NCI-H2107 treated with DMSO at 0.1 percent for 48 hours (cell line): Measurements from ENCODE around the gene GABRG3.

Source experiments
- DNase-seq: peaks from one replicate; lab custom pipeline; 2025; ENCODE audit not compliant: unreplicated experiment; lab: John Stamatoyannopoulos, UW

GABRG3 gene

DNA sequence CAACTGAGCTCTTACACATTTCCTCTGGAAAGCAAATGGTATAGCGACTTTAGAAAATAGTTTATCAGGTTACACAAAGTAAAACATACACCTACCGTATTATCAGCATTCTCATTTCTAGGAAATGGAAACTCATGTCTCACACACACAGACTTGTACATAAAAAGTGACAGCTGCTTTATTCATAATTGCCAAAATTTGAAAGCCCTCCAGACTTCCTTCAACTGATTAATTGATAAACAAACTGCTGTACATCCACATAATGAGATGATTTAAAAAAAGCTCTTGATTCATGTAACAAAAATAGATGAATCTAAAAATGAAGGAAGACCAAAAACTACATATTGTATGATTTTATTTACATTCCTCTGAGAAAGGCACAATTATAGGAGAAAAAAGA is 425.5 kb downstream of the GABRG3 start:
- DNase-seq: no peak

DNA sequence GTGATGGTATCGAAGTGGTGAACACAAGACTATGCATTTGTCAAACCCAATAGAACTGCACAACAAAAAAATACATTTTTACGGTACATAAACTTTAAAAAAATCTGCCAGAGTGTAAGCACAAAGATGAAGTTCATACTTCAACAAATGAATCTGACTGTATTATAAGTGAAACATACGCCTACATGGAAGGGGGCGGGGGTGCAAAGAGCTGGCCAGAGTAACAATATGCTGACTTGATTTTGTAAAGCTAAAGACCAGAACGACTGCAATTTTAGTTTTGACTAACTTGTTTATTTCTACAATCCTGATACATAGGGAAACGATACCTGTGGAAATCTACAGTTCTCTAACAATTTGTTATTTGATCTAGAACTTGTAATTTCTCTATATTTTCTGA is 426.0 kb downstream of the GABRG3 start:
- DNase-seq: no peak

- no peak for DNase-seq
These were observed 427.7 kb downstream of the GABRG3 start for GRCh38 chr15:27398631-27399161.

DNA sequence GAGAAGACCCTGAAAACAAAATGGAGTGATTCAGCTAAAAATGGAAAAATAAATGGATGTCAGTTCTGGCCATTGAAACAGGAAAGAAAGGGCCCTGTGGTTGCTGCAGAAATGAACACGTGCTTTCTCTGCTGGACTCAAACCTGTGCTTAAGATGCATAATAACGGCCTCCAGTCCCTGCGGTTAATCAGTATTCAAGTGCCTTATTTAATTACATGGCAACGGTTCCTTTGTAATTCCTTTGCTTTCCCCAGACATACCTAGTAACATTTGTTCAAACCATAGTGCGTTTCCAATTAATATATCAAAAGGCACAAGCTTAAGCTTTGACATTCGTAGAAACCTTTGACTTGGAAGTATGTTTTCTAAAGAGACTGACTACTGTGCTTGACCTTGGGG is 428.3 kb downstream of the GABRG3 start:
- peak; percentile 1 for DNase-seq

GRCh38 chr15:27401471-27401870 is 430.5 kb downstream of the GABRG3 start:
- no peak for DNase-seq

DNA sequence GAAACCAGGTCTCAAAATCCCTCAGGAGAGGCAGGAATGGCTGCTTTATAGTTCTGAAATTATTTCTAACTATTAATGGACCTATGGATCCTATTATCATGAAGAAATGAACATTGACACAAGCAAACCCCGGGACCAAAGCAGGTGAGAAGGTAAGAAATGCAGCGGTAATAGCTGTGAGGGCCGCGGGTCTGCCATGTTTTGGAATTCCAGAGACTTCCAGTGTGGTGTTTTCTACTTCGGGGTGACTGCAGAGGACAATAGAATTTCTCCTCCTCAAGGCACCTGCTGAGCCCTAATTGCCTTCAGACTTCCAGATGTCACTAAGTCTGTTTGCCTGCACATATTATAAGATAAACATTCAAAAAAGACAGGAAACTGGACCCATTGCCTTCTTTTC is 437.4 kb downstream of the GABRG3 start:
- no peak for DNase-seq

GRCh38 chr15:27410996-27411605 is 440.1 kb downstream of the GABRG3 start:
- DNase-seq: no peak

- DNase-seq: no peak
These were observed 441.4 kb downstream of the GABRG3 start for GRCh38 chr15:27412415-27412814.

GRCh38 chr15:27414168-27414870 is 443.3 kb downstream of the GABRG3 start:
- DNase-seq: no peak

DNA sequence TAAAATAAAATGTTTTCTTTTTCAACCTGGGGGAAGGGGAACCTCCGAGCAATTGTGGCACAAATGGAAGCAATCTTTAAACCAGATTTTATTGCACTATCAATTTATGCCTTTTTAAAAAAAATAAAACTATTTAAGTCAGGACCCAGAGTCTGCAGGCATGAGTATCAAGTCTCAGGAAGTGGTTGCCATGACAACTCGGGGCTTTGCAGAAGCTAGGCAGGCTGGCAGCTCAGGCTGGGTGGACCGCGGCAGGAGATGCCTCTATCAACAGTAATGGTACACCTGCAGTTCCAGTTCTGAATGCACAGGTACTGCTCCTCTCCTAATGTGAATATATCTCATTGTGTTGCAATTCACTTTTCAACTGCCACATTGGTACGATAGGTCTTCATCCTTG is 447.7 kb downstream of the GABRG3 start:
- DNase-seq: no peak

- no peak for DNase-seq
These were observed 452.0 kb downstream of the GABRG3 start for GRCh38 chr15:27422997-27423396.

GRCh38 chr15:27426805-27427204 is 455.8 kb downstream of the GABRG3 start:
- no peak for DNase-seq

GRCh38 chr15:27427276-27427675 is 456.3 kb downstream of the GABRG3 start:
- no peak for DNase-seq

DNA sequence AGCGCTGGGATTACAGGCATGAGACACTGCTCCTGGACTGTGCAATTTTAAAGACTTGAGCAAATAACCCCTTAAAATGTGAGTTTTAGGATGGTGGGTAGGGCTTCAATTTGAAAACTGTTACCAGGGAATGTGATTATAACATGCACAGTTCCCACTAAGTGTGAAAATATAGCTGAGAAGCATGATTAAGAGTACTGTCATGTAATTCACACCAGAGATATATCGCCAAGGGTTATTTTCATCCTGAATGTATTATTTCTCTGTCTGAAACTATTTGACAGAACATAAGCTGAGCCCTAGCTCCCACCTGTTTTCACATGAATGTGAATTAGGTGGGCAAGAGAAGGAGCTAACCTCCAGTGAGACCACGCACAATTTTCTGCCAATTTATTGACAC is 457.2 kb downstream of the GABRG3 start:
- no peak for DNase-seq

GRCh38 chr15:27429577-27429976 is 458.6 kb downstream of the GABRG3 start:
- no peak for DNase-seq

- DNase-seq: no peak
These were observed 462.6 kb downstream of the GABRG3 start for GRCh38 chr15:27433604-27434003.

DNA sequence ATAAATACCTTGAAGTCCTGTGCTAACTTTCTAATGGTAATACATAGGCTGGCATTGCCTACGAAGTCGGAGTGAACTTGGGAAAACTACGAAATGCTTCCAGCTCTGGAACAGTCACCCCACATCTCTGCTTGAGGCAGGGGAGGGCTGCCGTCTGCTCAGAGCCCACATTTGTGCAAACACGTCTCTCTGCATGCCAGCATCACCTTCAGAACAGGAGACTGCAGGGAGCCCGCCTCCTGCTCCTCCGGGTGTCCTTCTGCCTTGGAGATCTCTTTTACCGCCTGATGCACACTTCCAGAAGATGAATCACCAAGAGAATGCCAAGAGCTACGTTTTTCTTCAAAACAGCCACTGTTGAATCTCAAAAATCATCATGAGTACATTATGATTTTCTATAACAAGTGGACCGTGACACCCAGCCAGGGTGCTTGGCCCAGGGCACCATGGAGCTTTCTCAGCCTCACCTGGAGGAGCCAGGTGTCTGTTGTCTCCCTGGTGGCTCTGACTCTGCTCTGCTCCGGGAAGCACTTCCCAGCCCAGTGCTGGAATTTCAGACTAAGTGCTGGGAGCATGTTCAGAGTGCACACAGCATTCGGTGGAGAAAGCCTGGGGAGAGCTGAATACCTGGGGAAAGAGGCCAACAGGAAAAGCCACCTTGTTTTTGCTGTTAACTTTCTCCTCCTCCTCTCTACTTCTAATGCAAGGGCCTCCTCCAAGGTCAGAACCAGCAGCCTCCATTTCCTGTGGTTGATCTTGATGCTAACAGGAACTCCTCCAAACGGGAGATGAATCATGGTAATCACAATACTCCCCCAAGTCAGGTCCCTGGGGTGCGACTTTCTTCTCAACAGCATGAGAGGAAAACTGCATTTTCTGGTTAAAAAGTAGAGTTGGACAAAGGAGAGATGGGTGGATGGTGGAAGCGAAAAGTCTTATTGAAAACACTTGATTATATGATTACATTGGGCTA is 467.7 kb downstream of the GABRG3 start:
- DNase-seq: no peak

DNA sequence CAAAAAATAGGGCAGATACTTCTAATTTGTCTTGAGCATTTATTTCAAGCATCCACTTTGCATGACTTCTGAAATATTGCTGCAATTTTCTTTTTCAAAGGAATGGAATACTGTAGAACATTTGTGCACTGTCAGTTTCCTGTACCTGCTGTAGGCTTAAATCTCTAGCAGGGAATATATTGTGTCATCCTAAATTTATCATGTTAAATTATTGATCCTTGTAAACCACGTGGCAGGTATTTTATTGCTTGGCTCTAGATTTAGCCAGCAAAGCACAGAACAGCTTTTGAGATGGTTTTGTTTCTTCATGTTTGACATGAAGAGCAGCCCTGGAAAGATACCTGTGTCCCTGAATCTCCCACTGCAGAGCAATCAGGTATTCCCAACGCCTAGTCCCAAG is 470.1 kb downstream of the GABRG3 start:
- DNase-seq: no peak

DNA sequence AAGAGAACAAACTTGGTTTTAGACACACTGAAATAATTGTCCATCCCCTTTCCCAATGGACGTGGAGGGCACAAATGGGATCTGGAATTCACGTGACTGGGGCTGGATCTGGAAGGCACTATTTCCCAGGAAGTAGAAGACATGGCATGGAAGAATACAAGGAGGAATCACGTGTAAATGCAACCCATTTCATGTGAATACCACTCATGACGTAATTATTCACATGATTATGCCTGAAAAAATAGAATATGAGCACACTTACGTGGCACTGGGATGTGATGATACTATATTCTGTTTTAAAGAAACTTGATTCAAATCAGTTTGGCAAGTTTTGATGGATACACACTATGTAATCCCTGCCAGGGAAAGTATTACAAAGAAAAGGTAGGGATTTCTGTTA is 477.3 kb downstream of the GABRG3 start:
- no peak for DNase-seq

DNA sequence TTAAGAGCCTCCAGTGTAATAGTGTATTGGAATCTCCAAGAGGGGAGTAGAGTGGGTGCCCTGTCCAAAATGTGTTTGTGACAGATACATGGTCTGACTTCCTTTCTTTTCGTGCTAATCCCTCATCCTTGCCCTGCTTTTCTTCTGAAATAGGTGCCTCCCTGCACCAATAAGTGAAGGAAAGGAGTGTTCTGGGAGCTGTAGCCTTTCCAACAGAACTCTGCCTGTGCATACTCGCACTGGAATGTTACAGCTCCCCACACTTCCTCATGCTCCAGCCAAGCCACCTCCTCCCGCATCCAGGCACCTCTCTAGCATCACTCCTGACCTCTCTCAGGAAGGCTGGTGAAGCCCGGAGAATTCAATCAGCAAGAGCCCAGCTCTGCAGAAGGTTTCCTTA is 478.0 kb downstream of the GABRG3 start:
- DNase-seq: no peak

- DNase-seq: no peak
These were observed 479.0 kb downstream of the GABRG3 start for GRCh38 chr15:27449941-27450340.
